ENCODE data around the gene PTH1R.

PTH1R gene

GRCh38 chr3:46884427-46884826, 6.9 kb downstream of the PTH1R start:
- no peak for DNase-seq

GRCh38 chr3:46884929-46885328, 7.4 kb downstream of the PTH1R start:
- DNase-seq: no peak

DNA sequence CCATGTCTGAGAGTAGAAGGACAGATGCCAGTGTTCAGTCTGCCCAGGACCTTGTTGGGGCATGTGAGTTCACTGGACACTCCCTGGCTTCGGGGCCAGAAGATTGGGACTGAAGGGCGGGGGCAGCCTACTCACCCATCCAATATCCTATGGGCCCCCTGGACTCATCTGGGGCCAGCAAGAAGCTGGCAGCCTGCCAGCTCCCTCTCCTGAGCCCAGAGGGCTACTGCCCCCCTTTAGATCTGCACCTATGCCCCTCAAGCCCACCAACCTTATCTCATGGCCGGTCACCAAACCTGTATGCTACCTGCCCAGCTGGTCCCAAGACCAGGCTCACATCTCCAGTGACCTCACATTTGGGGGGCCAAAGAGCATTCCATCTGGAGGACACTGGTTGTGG, 8.1 kb downstream of the PTH1R start:
- no peak for DNase-seq

- DNase-seq: no peak
These were observed 10.5 kb downstream of the PTH1R start for GRCh38 chr3:46887980-46888494.

- DNase-seq: no peak
These were observed 11.2 kb downstream of the PTH1R start for GRCh38 chr3:46888705-46889104.

DNA sequence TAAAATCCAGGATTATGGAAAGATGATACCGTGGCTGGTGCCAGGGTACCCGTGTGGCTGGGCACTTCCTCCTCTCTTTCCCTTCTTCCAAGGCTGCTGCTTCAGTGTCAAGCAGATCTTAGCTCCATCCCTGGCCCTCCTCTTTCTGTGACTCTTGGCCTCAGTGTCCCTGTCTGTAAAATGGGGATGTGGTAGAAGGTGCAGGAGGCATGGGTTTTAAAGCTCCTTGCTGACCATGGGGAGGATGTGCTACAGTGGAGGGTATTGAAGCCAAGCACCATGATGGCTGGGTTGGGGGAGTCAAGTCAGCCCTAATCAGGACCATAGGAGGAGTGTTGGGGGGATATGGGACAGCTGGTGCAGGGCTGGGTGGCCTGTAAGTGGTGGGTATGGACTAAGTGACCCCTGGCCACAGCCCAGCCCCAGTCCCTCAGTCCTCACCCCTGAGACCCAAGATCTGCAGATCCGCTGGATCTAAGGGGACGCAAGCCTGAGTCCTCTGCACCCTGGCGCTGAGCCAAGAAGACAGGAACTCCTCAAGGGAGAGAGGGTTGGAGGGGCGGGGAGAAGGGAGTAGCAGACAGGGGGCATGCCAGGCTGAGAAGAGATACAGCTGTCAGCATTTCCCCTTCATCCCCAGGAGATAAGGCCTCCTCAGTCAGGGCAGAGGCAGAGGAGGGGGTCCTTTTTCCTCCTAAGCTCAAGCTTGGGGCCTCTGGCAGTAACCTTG, 12.0 kb downstream of the PTH1R start:
- no peak for DNase-seq

GRCh38 chr3:46890132-46890531, 12.6 kb downstream of the PTH1R start:
- no peak for DNase-seq

DNA sequence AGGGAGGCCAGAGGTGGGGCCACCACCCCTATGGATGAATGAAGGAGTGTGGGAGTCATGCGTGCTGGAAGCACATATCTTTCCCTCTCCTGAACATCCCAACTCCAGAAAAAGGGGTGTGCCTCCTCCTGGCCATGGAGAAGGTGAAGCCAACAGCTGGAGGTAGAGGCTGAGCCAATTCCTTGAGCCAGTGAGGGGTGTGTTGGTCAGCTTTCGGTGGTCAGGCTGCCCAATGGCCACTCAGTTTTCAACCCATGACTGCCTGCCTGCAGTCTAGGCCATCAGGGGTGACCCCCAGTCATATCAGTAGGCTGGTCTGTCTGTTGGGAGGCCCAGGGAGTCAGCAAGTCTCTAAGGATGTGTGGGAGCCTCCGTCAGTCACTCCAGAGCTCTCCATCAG, 13.6 kb downstream of the PTH1R start:
- DNase-seq: no peak

DNA sequence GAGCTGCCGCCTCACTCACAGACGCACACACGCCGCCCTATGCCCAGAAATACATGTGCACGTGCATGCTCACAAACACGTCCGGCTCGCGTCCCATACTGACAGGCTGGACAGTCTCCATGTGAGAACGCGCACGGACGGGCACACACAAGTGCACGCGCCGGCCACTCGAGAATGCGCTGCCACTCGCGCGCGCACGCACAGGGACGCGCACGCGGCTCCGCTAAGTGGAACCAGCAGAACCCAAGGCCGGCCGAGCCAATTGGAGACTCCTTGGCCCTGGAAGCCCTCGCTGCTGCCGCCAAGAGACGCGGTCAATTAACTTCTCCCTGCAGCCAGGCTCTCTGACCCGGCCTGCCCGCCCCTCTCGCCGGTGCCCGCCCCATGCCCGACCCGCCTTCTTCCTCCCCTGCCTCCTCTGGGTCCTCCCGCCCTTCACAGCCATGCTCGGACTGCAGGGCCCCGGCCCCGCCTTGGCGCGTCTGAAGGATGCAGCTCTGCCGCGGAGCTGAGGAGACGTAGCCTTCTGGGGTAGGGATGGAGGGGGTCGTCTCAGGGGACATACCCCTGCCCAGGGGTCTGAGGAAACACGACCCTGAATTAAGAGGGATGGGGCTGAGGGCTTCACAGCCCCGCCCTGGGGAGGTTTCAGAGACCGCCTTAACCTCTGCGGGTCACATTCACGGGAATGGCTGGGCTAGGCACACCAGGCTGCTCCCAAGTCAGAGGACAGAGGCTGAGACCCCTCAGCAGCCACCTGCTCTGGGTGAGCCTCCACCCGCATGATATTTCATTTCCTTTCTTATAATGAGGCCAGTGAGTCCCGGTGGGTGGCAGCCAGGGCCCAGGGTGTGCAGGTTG, 15.0 kb downstream of the PTH1R start:
- DNase-seq: no peak

GRCh38 chr3:46893146-46893748, 15.7 kb downstream of the PTH1R start:
- no peak for DNase-seq

DNA sequence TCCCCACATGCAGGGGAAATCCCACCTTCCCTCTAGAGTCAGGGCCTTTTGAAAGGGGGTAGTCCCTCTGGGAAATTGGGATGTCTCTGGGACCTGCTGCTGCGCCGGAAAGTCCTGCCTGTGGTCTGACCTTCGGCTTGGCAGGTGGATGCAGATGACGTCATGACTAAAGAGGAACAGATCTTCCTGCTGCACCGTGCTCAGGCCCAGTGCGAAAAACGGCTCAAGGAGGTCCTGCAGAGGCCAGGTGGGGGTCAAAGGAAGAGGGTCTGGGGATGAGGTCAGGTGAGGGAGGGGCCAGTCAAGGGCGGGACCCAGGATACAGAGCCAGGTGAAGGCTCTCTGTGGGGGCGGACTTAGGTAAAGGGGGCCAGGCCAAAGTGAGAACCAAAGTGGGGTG, 16.2 kb downstream of the PTH1R start:
- DNase-seq: no peak

DNA sequence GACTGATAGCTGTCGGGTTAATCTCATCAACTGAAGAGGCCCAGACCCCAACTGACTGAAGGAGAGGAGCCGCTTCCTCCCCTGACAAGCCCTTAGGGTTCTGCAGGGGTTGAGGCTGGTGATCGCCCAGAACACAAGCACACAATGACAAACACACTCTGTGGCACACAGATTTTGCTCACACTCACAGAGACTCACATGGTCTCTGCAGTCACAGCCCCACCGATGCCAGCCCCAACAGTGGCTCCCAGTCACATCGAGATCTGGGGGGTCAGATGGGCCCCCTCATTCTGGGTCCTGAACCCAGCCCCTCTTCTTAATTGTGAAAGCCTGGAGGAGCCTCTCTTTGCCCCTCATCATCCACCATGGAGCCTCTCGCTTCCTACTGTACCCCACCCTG, 16.7 kb downstream of the PTH1R start:
- DNase-seq: no peak

DNA sequence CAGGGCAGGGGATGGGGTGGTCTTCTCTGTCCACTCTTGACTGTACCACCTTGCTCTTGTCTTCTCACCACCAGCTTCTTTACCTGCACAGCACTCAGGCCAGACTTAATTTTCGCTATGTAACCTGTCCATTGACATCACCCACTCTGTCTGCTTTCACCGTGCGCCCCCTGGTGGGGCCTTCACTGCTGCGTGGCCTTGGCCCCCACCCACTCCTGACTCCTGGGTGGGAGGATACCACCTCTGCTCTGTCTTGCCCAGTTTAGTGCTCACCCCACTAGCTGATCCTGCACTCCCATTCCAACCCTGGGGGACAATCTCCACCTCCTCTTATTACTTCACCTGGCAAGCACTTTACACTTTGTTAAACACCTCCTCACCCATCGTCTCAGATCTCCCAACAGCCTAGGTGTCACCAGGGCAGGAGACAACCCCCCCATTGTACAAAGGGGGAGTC, 17.7 kb downstream of the PTH1R start:
- DNase-seq: peak; percentile 78

GRCh38 chr3:46895761-46896160, 18.2 kb downstream of the PTH1R start:
- no peak for DNase-seq

DNA sequence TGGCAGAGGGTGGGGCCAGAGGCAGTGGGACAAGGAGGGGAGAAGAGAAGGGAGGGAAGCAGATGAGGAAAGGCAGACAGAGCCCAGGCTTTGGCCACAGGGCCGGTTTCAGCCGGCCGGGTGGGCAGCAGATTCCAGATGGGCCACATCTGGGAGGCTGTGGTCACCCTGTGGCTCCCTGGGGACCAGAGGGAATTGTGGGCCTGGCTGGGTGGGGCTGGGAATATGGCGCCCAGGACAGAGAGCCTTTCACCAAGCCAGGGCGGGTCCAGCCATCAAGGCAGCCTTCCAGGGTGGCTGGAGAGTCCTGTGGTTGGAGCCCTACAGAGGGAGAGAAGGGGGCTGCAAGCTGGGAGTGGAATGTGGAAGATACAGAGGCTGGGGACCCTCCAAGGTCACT, 18.9 kb downstream of the PTH1R start:
- DNase-seq: no peak

DNA sequence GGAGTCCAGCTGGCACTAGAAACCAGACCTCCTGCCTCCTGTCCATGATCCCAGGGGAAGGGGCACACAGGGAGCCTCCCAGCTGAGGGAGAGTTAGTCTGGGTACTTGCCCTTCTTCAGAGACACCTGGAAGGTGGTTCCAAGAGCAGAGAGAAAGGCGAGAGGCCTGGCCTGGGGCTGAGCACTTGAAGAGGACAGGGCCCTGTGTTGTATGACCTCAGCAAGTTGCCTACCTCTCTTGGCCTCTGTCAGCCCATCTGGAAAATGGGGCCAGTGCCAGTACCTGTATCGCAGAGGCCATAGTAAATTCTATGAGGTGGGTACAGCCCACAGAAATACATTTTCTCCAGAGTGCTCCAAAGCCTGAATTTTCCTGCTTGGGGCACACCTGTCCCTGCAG, 19.5 kb downstream of the PTH1R start:
- DNase-seq: no peak

DNA sequence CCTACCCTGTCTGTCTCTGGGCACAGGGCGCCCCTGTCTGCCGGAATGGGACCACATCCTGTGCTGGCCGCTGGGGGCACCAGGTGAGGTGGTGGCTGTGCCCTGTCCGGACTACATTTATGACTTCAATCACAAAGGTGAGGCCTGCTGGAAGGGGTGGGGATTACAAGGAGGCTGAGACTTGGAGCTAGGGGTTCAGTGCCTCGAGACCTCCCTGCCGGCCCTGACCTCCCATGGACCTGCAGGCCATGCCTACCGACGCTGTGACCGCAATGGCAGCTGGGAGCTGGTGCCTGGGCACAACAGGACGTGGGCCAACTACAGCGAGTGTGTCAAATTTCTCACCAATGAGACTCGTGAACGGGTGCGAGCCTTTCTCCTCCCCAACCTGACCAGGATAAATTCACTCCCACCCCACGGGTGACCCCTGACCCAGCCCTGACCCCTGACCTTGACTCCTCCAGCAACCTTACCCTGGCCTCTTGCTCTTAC, 20.4 kb downstream of the PTH1R start:
- DNase-seq: no peak

GRCh38 chr3:46898321-46899150, 21.0 kb downstream of the PTH1R start:
- DNase-seq: no peak

GRCh38 chr3:46899151-46900006, 21.9 kb downstream of the PTH1R start:
- no peak for DNase-seq

DNA sequence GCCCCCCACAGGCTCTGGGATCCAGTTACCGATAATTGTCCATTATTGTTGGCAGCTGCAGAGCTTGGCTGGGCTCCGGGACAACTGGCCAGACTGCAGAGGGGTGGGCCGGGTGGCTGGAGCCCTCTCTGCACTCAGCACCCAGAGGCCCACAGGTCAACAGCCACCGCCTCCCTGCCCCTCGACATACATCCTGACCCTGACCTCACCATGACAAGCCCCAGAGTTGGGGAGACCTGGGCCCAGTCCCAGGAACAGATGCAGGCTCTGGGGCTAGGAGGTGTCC, 22.4 kb downstream of the PTH1R start:
- no peak for DNase-seq

GRCh38 chr3:46900356-46900755, 22.8 kb downstream of the PTH1R start:
- no peak for DNase-seq

- no peak for DNase-seq
These were observed 23.5 kb downstream of the PTH1R start for GRCh38 chr3:46901061-46901460.
